Measurements from ENCODE around the gene C19orf25. TPM values are rescaled to one million over a fixed set of nuclear protein-coding genes. Genes with fewer than 3 reads are reported as not detected.

Gene C19orf25
- polyA plus RNA-seq, 1 donor from 2014 or later: 80.2 TPM

GRCh38 chr19:1495051-1495798 is 16.2 kb upstream of the C19orf25 start:
- no peak overlapping the region for H3K4me2 ChIP-seq (ENCODE audit: low read length)
- H3K36me3 ChIP-seq (ENCODE audit: insufficient read depth, low read length): no peaks in the 10 kb centered on the region
- H2AFZ ChIP-seq (ENCODE audit: low read depth, low read length): no peak overlapping the region
- H3K27ac ChIP-seq (ENCODE audit: low read length): no peak overlapping the region
- H3K9me2 ChIP-seq (ENCODE audit: insufficient read depth, low read length): no peaks in the 10 kb centered on the region
- no peaks in the 10 kb centered on the region for H4K20me1 ChIP-seq (ENCODE audit: insufficient read depth)
- TF ChIP-seq EP300 (conservative IDR thresholded peaks at IDR 0.05; ENCODE audit: poor library complexity, severe bottlenecking) (no peak), EZH2 (IDR thresholded peaks at IDR 0.05; ENCODE audit: borderline replicate concordance, insufficient read depth, low read length, poor library complexity, severe bottlenecking) (no peak), TAF1 (IDR thresholded peaks at IDR 0.05; ENCODE audit: low read depth) (no peak), SMC3 (conservative IDR thresholded peaks at IDR 0.05; ENCODE audit: poor library complexity) (no peak), MXI1 (conservative IDR thresholded peaks at IDR 0.05; ENCODE audit: poor library complexity, severe bottlenecking) (no peak), POLR2AphosphoS5 (IDR thresholded peaks at IDR 0.05) (no peak), RAD21 (conservative IDR thresholded peaks at IDR 0.05) (no peak)
- TF ChIP-seq, protein P1, sequence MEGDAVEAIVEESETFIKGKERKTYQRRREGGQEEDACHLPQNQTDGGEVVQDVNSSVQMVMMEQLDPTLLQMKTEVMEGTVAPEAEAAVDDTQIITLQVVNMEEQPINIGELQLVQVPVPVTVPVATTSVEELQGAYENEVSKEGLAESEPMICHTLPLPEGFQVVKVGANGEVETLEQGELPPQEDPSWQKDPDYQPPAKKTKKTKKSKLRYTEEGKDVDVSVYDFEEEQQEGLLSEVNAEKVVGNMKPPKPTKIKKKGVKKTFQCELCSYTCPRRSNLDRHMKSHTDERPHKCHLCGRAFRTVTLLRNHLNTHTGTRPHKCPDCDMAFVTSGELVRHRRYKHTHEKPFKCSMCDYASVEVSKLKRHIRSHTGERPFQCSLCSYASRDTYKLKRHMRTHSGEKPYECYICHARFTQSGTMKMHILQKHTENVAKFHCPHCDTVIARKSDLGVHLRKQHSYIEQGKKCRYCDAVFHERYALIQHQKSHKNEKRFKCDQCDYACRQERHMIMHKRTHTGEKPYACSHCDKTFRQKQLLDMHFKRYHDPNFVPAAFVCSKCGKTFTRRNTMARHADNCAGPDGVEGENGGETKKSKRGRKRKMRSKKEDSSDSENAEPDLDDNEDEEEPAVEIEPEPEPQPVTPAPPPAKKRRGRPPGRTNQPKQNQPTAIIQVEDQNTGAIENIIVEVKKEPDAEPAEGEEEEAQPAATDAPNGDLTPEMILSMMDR (IDR thresholded peaks at IDR 0.05; ENCODE audit: poor library complexity, severe bottlenecking): no peak
- TF ChIP-seq, protein P2, sequence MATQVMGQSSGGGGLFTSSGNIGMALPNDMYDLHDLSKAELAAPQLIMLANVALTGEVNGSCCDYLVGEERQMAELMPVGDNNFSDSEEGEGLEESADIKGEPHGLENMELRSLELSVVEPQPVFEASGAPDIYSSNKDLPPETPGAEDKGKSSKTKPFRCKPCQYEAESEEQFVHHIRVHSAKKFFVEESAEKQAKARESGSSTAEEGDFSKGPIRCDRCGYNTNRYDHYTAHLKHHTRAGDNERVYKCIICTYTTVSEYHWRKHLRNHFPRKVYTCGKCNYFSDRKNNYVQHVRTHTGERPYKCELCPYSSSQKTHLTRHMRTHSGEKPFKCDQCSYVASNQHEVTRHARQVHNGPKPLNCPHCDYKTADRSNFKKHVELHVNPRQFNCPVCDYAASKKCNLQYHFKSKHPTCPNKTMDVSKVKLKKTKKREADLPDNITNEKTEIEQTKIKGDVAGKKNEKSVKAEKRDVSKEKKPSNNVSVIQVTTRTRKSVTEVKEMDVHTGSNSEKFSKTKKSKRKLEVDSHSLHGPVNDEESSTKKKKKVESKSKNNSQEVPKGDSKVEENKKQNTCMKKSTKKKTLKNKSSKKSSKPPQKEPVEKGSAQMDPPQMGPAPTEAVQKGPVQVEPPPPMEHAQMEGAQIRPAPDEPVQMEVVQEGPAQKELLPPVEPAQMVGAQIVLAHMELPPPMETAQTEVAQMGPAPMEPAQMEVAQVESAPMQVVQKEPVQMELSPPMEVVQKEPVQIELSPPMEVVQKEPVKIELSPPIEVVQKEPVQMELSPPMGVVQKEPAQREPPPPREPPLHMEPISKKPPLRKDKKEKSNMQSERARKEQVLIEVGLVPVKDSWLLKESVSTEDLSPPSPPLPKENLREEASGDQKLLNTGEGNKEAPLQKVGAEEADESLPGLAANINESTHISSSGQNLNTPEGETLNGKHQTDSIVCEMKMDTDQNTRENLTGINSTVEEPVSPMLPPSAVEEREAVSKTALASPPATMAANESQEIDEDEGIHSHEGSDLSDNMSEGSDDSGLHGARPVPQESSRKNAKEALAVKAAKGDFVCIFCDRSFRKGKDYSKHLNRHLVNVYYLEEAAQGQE (IDR thresholded peaks at IDR 0.05; ENCODE audit: borderline replicate concordance): no peak
- H3K9ac ChIP-seq (ENCODE audit: low read length): no peak overlapping the region
- no peaks in the 10 kb centered on the region for H3K79me2 ChIP-seq (replicated peaks; ENCODE audit: insufficient read depth, low read length)
- peaks cover 4% of the 10 kb centered on the region for H3K27me3 ChIP-seq (ENCODE audit: insufficient read depth, low read depth, low read length)
- H3K4me3 ChIP-seq (ENCODE audit: low read length): no peak overlapping the region
- H3K9me3 ChIP-seq (ENCODE audit: low read length): no peaks in the 10 kb centered on the region
- H3F3A ChIP-seq (ENCODE audit: insufficient read depth, low read length, poor library complexity, severe bottlenecking): no peaks in the 10 kb centered on the region

GRCh38 chr19:1494115-1494815 is 15.2 kb upstream of the C19orf25 start:
- TF ChIP-seq EZH2 (IDR thresholded peaks at IDR 0.05; ENCODE audit: borderline replicate concordance, insufficient read depth, low read length, poor library complexity, severe bottlenecking): no peak
- no peak for TF ChIP-seq SMC3 (conservative IDR thresholded peaks at IDR 0.05; ENCODE audit: poor library complexity)
- TF ChIP-seq, protein P1 (IDR thresholded peaks at IDR 0.05; ENCODE audit: poor library complexity, severe bottlenecking): no peak
- TF ChIP-seq, protein P2 (IDR thresholded peaks at IDR 0.05; ENCODE audit: borderline replicate concordance): no peak
- TF ChIP-seq RAD21 (conservative IDR thresholded peaks at IDR 0.05): no peak
- no peak for TF ChIP-seq EP300 (conservative IDR thresholded peaks at IDR 0.05; ENCODE audit: poor library complexity, severe bottlenecking)
- no peak for TF ChIP-seq MXI1 (conservative IDR thresholded peaks at IDR 0.05; ENCODE audit: poor library complexity, severe bottlenecking)
- TF ChIP-seq TAF1 (IDR thresholded peaks at IDR 0.05; ENCODE audit: low read depth): no peak
- no peak for TF ChIP-seq POLR2AphosphoS5 (IDR thresholded peaks at IDR 0.05)
- Histone ChIP-seq H3K27ac (ENCODE audit: low read length) (no peak overlapping the region), H4K20me1 (ENCODE audit: insufficient read depth) (no peaks in the 10 kb centered on the region), H3K9me2 (ENCODE audit: insufficient read depth, low read length) (no peaks in the 10 kb centered on the region), H3K9ac (ENCODE audit: low read length) (no peak overlapping the region), H3K27me3 (ENCODE audit: insufficient read depth, low read depth, low read length) (peaks cover 4% of the 10 kb centered on the region), H3K4me2 (ENCODE audit: low read length) (no peak overlapping the region), H2AFZ (ENCODE audit: low read depth, low read length) (no peak overlapping the region), H3K36me3 (ENCODE audit: insufficient read depth, low read length) (no peaks in the 10 kb centered on the region), H3F3A (ENCODE audit: insufficient read depth, low read length, poor library complexity, severe bottlenecking) (no peaks in the 10 kb centered on the region), H3K4me3 (ENCODE audit: low read length) (no peak overlapping the region), H3K79me2 (replicated peaks; ENCODE audit: insufficient read depth, low read length) (no peaks in the 10 kb centered on the region), H3K9me3 (ENCODE audit: low read length) (no peaks in the 10 kb centered on the region)
